ENCODE data around the gene CHP1.
"Not testable (repeated sequence)": the region's sequence is repeated elsewhere in the genome, so short reads cannot be mapped to it uniquely, and the experiment has no call there.

Gene CHP1

GRCh38 chr15:41292521-41292920 lies 61.5 kb downstream of the CHP1 start:
- no peak for DNase-seq (ENCODE audit: low spot score)

DNA sequence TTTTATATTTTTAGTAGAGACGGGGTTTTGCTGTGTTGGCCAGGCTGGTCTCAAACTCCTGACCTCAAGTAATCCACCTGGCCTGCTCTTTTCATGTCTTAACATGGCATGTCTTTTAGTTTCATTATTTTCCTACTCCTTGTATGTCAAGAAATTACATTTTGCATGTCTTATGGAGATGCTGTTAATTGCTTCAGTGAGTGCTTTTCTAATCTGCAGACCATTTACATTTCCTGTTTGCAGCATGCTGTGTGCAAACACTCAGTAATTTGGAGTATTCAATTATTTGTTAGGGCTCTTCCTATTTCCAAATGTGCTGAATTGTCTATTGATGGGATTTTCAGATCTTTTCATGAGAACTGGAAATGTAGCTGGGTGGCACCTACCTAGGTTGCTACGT lies 70.1 kb downstream of the CHP1 start:
- DNase-seq (ENCODE audit: low spot score) = not testable (repeated sequence)

DNA sequence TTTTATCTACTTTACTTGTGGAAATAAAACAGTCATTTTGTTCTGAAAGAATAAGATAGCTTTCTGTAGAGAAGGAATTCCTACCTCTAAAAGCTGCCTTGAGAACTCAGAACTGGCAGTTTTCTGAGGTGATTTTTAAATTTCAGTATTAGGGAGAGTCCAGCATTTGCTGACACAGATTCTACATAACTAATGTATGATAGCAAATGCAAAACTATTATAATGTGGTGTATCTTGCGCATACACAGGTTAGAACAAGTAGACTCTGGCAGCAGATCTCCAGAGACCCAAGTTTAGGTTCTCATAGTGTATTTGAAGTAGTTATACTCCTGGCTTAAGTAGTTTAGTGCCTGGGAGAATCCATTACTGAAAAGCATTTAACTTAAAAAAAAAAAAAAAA lies 70.5 kb downstream of the CHP1 start:
- no peak for DNase-seq (ENCODE audit: low spot score)

- DNase-seq (ENCODE audit: low spot score) = no peak
Observed at GRCh38 chr15:41304149-41304770, 73.2 kb downstream of the CHP1 start.

DNA sequence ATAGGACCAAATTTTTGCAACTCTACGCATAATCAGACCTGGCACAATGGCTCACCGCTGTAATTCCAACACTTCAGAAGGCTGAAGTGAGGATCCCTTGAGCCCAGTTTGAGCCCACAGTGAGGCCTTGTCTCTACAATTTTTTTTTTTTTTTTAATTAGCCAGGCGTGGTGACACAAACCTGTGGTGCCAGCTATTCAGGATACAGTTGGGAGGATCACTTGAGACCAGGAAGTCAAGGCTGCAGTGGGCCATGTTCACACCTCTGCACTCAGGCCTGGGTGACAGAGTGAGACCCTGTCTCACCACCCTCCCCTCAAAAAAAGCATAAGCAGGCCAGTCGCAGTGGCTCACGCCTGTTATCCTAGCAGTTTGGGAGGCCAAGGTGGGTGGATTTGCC lies 76.6 kb downstream of the CHP1 start:
- DNase-seq (ENCODE audit: low spot score) = no peak

DNA sequence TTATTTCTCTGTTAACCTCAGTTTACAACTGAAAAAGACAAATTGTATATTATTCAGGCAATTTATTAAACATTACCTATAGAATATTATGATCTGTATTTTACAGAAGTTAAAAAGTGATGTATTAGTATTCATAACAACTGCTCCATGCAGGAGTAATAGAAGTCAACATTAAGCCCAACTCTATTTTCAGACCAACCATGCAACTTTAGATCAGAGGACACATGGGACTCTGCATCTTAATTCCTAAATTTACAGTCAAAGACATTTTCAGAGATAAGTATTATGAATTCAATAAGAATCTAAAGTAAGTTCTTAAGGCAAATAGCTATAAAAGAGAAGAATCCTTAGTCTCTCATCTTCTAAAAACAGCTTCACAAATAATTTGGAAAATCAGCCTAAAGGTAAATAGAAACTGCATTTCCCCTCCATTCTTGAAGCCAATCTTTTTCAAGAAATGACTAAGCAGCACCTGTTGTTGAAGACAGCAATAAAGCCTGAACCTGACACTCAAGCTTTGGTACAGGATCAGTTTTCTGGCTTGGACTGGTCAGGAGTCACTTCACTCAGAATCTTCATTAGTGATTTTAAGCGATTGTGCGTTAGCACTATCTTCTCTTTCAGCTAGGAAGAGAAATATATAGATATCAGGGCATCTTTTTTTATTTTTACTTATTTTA lies 78.3 kb downstream of the CHP1 start:
- no peak for DNase-seq (ENCODE audit: low spot score)

DNA sequence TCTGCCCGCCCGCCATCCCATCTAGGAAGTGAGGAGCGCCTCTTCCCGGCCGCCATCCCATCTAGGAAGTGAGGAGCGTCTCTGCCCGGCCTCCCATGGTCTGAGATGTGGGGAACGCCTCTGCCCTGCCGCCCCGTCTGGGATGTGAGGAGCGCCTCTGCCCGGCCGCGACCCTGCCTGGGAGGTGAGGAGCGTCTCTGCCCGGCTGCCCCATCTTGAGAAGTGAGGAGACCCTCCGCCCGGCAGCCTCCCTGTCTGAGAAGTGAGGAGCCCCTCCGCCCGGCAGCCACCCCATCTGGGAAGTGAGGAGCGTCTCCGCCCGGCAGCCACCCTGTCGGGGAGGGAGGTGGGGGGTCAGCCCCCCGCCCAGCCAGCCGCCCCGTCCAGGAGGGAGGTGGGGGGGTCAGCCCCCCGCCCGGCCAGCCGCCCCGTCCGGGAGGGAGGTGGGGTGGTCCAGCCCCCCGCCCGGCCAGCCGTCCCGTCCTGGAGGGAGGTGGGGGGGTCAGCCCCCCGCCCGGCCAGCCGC lies 89.8 kb downstream of the CHP1 start:
- not testable (repeated sequence) for DNase-seq (ENCODE audit: low spot score)

GRCh38 chr15:41323611-41324010 lies 92.5 kb downstream of the CHP1 start:
- no peak for DNase-seq (ENCODE audit: low spot score)

GRCh38 chr15:41331281-41331680 lies 100.2 kb downstream of the CHP1 start:
- DNase-seq (ENCODE audit: low spot score) = no peak

Data from kidney capillary endothelial cell (primary cell).